ENCODE results near the gene MLYCD. TPM values are rescaled to one million over a fixed set of nuclear protein-coding genes. Genes with fewer than 3 reads are reported as not detected.

MLYCD gene
- total and polyA plus RNA-seq, 10 of the 15 experiments (the other 5 are each of a cell fraction or from before 2014, with no cell fraction given): 0.21 to 3.7 (median 1.7) TPM

DNA sequence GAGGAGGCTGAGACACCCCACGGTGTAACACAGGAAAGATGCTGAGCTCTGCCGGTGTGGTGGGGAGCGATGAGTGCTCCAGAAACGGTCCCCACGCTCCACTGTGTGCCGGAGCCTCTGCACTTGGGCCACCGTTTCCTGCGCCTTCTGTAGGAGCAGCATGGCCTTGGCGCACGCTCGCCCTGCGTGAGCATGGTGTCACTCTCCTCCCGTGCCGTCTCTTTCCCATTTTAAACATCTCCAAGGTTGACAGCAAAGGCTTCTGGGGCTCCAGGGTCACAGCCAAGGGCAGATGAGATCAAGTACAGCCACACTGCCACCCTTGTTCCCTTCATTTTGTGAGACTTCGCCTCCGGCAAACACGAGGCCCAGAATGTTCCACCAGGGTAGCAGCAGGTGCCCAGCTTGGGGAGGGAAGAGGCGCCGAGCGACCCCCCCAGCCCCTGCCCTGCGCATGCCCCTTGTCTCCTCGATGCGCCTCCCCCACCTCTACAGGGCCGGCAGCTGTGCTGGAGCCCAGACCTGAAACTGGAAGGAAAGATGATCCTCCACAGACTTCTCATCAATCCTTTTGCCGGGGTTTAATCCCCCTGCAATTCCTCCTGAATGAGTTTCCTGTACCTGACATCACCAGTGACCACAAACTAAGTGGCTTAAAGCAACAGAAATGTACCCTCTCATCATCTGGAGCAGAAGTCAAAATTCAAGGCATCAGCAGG, 34.2 kb downstream of the MLYCD start:
- CTCF ChIA-PET: no interaction called here

GRCh38 chr16:83933885-83934683, 35.2 kb downstream of the MLYCD start:
- Histone ChIP-seq H3K36me3 (ENCODE audit: control insufficient read depth in 2 of 2, insufficient read depth in 2 of 2, low read length in 1 of 2) (no peaks in the 10 kb centered on the region), H3K4me3 (no peak overlapping the region), H3K9ac (ENCODE audit: control insufficient read depth, insufficient read depth, low read length) (no peak overlapping the region), H4K20me1 (ENCODE audit: control insufficient read depth, insufficient read depth) (no peaks in the 10 kb centered on the region), H3K27me3 (replicated peaks in 1 of 2; ENCODE audit: control insufficient read depth in 2 of 2, insufficient read depth in 2 of 2, low read length in 1 of 2) (no peaks in the 10 kb centered on the region), H3K4me1 (ENCODE audit: control insufficient read depth, insufficient read depth, low read length) (no peaks in the 10 kb centered on the region), H2AFZ (ENCODE audit: control insufficient read depth, low read depth, low read length) (no peak overlapping the region), H3K27ac (ENCODE audit: control insufficient read depth, insufficient read depth) (no peak overlapping the region), H3K4me2 (ENCODE audit: control insufficient read depth, insufficient read depth) (no peak overlapping the region), H3K79me2 (ENCODE audit: control insufficient read depth, insufficient read depth, low read length) (no peaks in the 10 kb centered on the region), H3K9me3 (replicated peaks; ENCODE audit: control insufficient read depth, insufficient read depth, low read length) (no peaks in the 10 kb centered on the region)
- intact Hi-C loops (cut with micrococcal nuclease; ENCODE audit: unreplicated experiment): no loop called here
- no peak for DNase-seq (ENCODE audit: low read depth, low spot score)
- no peak for FAIRE-seq
- POLR2A ChIA-PET: no interaction called here
- RAD21 ChIA-PET (ENCODE audit: unreplicated experiment): no interaction called here
- WGBS (ENCODE audit: insufficient coverage, insufficient replicate concordance, low lambda C conversion rate, missing lambda C conversion rate): 72% methylated on average over 28 of the region's 28 CpGs
- CTCF ChIA-PET: interaction anchor here (0.9 kb wide), 1 partner anchor 20 kb away, joined by 4 read pairs; the partner anchor contains the start of gene OSGIN1
- BruUV-seq (replicated peaks): no TSS peak
- SMC1A ChIA-PET (ENCODE audit: uncharacterized antibody, unreplicated experiment): no interaction called here
- in situ Hi-C loops (cut with MboI): no loop called here
- no peak for ATAC-seq
- TF ChIP-seq, protein P1, sequence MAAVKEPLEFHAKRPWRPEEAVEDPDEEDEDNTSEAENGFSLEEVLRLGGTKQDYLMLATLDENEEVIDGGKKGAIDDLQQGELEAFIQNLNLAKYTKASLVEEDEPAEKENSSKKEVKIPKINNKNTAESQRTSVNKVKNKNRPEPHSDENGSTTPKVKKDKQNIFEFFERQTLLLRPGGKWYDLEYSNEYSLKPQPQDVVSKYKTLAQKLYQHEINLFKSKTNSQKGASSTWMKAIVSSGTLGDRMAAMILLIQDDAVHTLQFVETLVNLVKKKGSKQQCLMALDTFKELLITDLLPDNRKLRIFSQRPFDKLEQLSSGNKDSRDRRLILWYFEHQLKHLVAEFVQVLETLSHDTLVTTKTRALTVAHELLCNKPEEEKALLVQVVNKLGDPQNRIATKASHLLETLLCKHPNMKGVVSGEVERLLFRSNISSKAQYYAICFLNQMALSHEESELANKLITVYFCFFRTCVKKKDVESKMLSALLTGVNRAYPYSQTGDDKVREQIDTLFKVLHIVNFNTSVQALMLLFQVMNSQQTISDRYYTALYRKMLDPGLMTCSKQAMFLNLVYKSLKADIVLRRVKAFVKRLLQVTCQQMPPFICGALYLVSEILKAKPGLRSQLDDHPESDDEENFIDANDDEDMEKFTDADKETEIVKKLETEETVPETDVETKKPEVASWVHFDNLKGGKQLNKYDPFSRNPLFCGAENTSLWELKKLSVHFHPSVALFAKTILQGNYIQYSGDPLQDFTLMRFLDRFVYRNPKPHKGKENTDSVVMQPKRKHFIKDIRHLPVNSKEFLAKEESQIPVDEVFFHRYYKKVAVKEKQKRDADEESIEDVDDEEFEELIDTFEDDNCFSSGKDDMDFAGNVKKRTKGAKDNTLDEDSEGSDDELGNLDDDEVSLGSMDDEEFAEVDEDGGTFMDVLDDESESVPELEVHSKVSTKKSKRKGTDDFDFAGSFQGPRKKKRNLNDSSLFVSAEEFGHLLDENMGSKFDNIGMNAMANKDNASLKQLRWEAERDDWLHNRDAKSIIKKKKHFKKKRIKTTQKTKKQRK (IDR thresholded peaks at IDR 0.05; ENCODE audit: low read depth, low read length): no peak
- TF ChIP-seq WRNIP1 (IDR thresholded peaks at IDR 0.05; ENCODE audit: borderline replicate concordance, low read depth, low read length): no peak

More for the DNA sequence above, 34.2 kb downstream of the MLYCD start:
- no peak for FAIRE-seq
- in situ Hi-C loops (cut with MboI): no loop called here
- H3K79me2 ChIP-seq (ENCODE audit: control insufficient read depth, insufficient read depth, low read length): no peaks in the 10 kb centered on the region
- H3K27me3 ChIP-seq (replicated peaks in 1 of 2; ENCODE audit: control insufficient read depth in 2 of 2, insufficient read depth in 2 of 2, low read length in 1 of 2): no peaks in the 10 kb centered on the region
- H4K20me1 ChIP-seq (ENCODE audit: control insufficient read depth, insufficient read depth): no peaks in the 10 kb centered on the region
- H3K4me3 ChIP-seq: no peak overlapping the region
- H3K36me3 ChIP-seq (ENCODE audit: control insufficient read depth in 2 of 2, insufficient read depth in 2 of 2, low read length in 1 of 2): no peaks in the 10 kb centered on the region
- SMC1A ChIA-PET (ENCODE audit: uncharacterized antibody, unreplicated experiment): no interaction called here
- no TSS peak for BruUV-seq (replicated peaks)
- H3K9me3 ChIP-seq (replicated peaks; ENCODE audit: control insufficient read depth, insufficient read depth, low read length): no peaks in the 10 kb centered on the region
- POLR2A ChIA-PET: no interaction called here
- intact Hi-C loops (cut with micrococcal nuclease; ENCODE audit: unreplicated experiment): no loop called here
- no peak overlapping the region for H2AFZ ChIP-seq (ENCODE audit: control insufficient read depth, low read depth, low read length)
- no peak for ATAC-seq
- no peak for DNase-seq (ENCODE audit: low read depth, low spot score)
- RAD21 ChIA-PET (ENCODE audit: unreplicated experiment): no interaction called here
- no peaks in the 10 kb centered on the region for H3K4me1 ChIP-seq (ENCODE audit: control insufficient read depth, insufficient read depth, low read length)
- no peak for TF ChIP-seq SIN3A (IDR thresholded peaks at IDR 0.05; ENCODE audit: low read depth, low read length)
- no peak for TF ChIP-seq HDGF (IDR thresholded peaks at IDR 0.05)
- TF ChIP-seq CHD4 (IDR thresholded peaks at IDR 0.05): no peak
- TF ChIP-seq SREBF2 (IDR thresholded peaks at IDR 0.05; ENCODE audit: low read length): no peak
- no peak for TF ChIP-seq SPI1 (IDR thresholded peaks at IDR 0.05; ENCODE audit: borderline replicate concordance, insufficient read depth, low read depth, low read length)
- TF ChIP-seq KDM1A (IDR thresholded peaks at IDR 0.05; ENCODE audit: borderline replicate concordance): no peak
- TF ChIP-seq CHD1 (IDR thresholded peaks at IDR 0.05; ENCODE audit: low read depth, low read length): no peak
- no peak overlapping the region for H3K27ac ChIP-seq (ENCODE audit: control insufficient read depth, insufficient read depth)
- no peak overlapping the region for H3K9ac ChIP-seq (ENCODE audit: control insufficient read depth, insufficient read depth, low read length)
- WGBS (ENCODE audit: insufficient coverage, insufficient replicate concordance, low lambda C conversion rate, missing lambda C conversion rate): 75% methylated on average over 24 of the region's 25 CpGs
- no peak overlapping the region for H3K4me2 ChIP-seq (ENCODE audit: control insufficient read depth, insufficient read depth)

Measured in GM12878 (cell line).